HepG2 (cell line): ENCODE measurements around the gene RETREG2. TPM values are rescaled to one million over a fixed set of nuclear protein-coding genes. Genes with fewer than 3 reads are reported as not detected.

ENCODE experiments used
- ARID5B ChIP-seq: IDR thresholded peaks from 2 replicates; pipeline ENCODE4 v1.4.0; 2020; ENCODE audit warnings: mild to moderate bottlenecking, missing genetic modification reagents
- ESRRA ChIP-seq: sonication (generic); formaldehyde crosslinking; IDR thresholded peaks from 2 replicates; pipeline ENCODE4 v1.5.1; 2020; ENCODE audit warnings: mild to moderate bottlenecking, low read depth, missing genetic modification reagents
- HCFC1 ChIP-seq: fragments of 150-350 bp; IDR thresholded peaks from 2 replicates; pipeline ENCODE4 v1.6.1; 2014; ENCODE audit warnings: low read depth, low read length
- HIVEP1 ChIP-seq: sonication (generic); formaldehyde crosslinking; IDR thresholded peaks from 2 replicates; pipeline ENCODE4 v1.4.0; 2020; ENCODE audit warnings: mild to moderate bottlenecking, missing genetic modification reagents
- MLXIP ChIP-seq: sonication (generic); formaldehyde crosslinking; IDR thresholded peaks from 2 replicates; pipeline ENCODE4 v1.9.0; 2021; ENCODE audit warnings: missing genetic modification reagents, borderline replicate concordance
- MXI1 ChIP-seq: IDR thresholded peaks from 3 replicates; pipeline ENCODE4 v1.6.1; 2012; ENCODE audit warnings: low read depth, low read length, inconsistent platforms, borderline replicate concordance
- PBX2 ChIP-seq: IDR thresholded peaks from 2 replicates; pipeline ENCODE4 v1.6.1; 2016; ENCODE audit warnings: control low read depth
- PCBP2 ChIP-seq: fragments of 200-400 bp; formaldehyde crosslinking; optimal IDR thresholded peaks from 2 replicates; pipeline ENCODE3; 2018; ENCODE audit warnings: low read length, low read depth; ENCODE audit not compliant: poor library complexity, severe bottlenecking
- PHF5A ChIP-seq: IDR thresholded peaks from one replicate; pipeline ENCODE4 v1.6.1; 2018; ENCODE audit warnings: low read depth, missing genetic modification reagents; ENCODE audit not compliant: unreplicated experiment
- PHF8 ChIP-seq: sonication (generic); formaldehyde crosslinking; IDR thresholded peaks from 2 replicates; pipeline ENCODE4 v1.5.0; 2020; ENCODE audit warnings: missing genetic modification reagents
- RAD21 ChIP-seq: fragments of 450-650 bp; formaldehyde crosslinking; IDR thresholded peaks from 2 replicates; pipeline ENCODE4 v1.5.0; 2020; ENCODE audit warnings: mild to moderate bottlenecking
- U2AF1 ChIP-seq: fragments of 200-400 bp; formaldehyde crosslinking; optimal IDR thresholded peaks from 2 replicates; pipeline ENCODE3; 2017; ENCODE audit warnings: mild to moderate bottlenecking, low read depth, low read length
- ZNF235 ChIP-seq: sonication (generic); formaldehyde crosslinking; IDR thresholded peaks from 2 replicates; pipeline ENCODE4 v1.8.1; 2023; ENCODE audit warnings: mild to moderate bottlenecking, missing genetic modification reagents, borderline replicate concordance
- ZNF382 ChIP-seq: sonication (generic); formaldehyde crosslinking; IDR thresholded peaks from 2 replicates; pipeline ENCODE4 v1.5.0; 2020; ENCODE audit warnings: missing genetic modification reagents, mild to moderate bottlenecking, borderline replicate concordance
- ZNF446 ChIP-seq: sonication (generic); formaldehyde crosslinking; IDR thresholded peaks from 2 replicates; pipeline ENCODE4 v1.5.0; 2020; ENCODE audit warnings: mild to moderate bottlenecking, missing genetic modification reagents
- ZNF616 ChIP-seq: sonication (generic); formaldehyde crosslinking; IDR thresholded peaks from 2 replicates; pipeline ENCODE4 v1.5.0; 2020; ENCODE audit warnings: low read depth, mild to moderate bottlenecking, missing genetic modification reagents
- ZNF644 ChIP-seq: IDR thresholded peaks from 2 replicates; pipeline ENCODE4 v1.6.1; 2016; ENCODE audit warnings: low read depth
- ZNF746 ChIP-seq: sonication (generic); formaldehyde crosslinking; IDR thresholded peaks from 2 replicates; pipeline ENCODE4 v1.8.0; 2022; ENCODE audit warnings: mild to moderate bottlenecking, missing genetic modification reagents
- ZXDC ChIP-seq: sonication (generic); formaldehyde crosslinking; IDR thresholded peaks from 2 replicates; pipeline ENCODE4 v1.5.0; 2020; ENCODE audit warnings: mild to moderate bottlenecking, missing genetic modification reagents
- polyA plus RNA-seq, 8 experiments: library from polyadenylated mRNA; depleted of rRNA in 3 of 8; stranded (reverse) in 7 of 8; unstranded in 1 of 8; fragments of >200 nt; fragmentation: Illumina TruSeq in 4 of 8; extraction: Trizol in 4 of 8; gene quantifications; 2 replicates each; pipeline versions ENCODE4 v1.2.1 to v1.2.3, GENCODE V29; 2011 to 2016; ENCODE audit warnings: low read depth in 4 of 8, missing spikeins in 1 of 8, mixed read lengths in 1 of 8; ENCODE audit not compliant: insufficient read depth in 1 of 8
- total RNA-seq, 5 experiments: library from RNA; depleted of rRNA; stranded (reverse); fragments of >200 nt; fragmentation: Illumina TruSeq; extraction: Trizol; gene quantifications; 2 replicates each; pipeline ENCODE4 v1.2.3, GENCODE V29; 2016; ENCODE audit warnings: low read depth in 1 of 5

Gene RETREG2
- total and polyA plus RNA-seq, 2 of the 13 experiments (the other 11 are each of a cell fraction or from before 2014, with no cell fraction given), result 86.0 to 134 TPM

- TF ChIP-seq MLXIP (no peak), ARID5B (CRISPR knock-in tag) (peak; percentile 88), PHF8 (CRISPR knock-in tag) (peak; percentile 66), HCFC1 (no peak), ZNF235 (CRISPR knock-in tag) (no peak), ZNF382 (no peak), PHF5A (CRISPR knock-in tag) (peak; percentile 83), ZNF746 (peak; percentile 35; the same call in 1 of the 2 replicates), ZXDC (CRISPR knock-in tag) (no peak), U2AF1 (no peak), ZNF644 (CRISPR knock-in tag) (peak; percentile 99), ZNF446 (no peak), ESRRA (CRISPR knock-in tag) (peak; percentile 85), ZNF616 (CRISPR knock-in tag) (0 out of 2 replicates have a peak, but pooled peaks have one; percentile 32), MXI1 (peak; percentile 52; the same call in 1 of the 3 replicates), PCBP2 (no peak), RAD21 (CRISPR knock-in tag) (no peak; the same call in 1 of the 2 replicates), HIVEP1 (CRISPR knock-in tag) (no peak), PBX2 (CRISPR knock-in tag) (peak; percentile 32; the same call in 1 of the 2 replicates)
These were observed 30.0 kb downstream of the RETREG2 start (continued) for GRCh38 chr2:219207884-219208740.
